PFSK-1 (cell line): ENCODE measurements around the gene PCDH19.

ENCODE experiments used
- FOXP2 ChIP-seq: optimal IDR thresholded peaks from 2 replicates; pipeline ENCODE3; 2011; ENCODE audit warnings: borderline replicate concordance, control low read depth, inconsistent platforms; ENCODE audit not compliant: insufficient read depth; ENCODE audit errors: extremely low read length, extremely low read depth
- POLR2AphosphoS5 ChIP-seq: IDR thresholded peaks from 2 replicates; pipeline ENCODE4 v1.6.1; 2012; ENCODE audit warnings: low read depth, mild to moderate bottlenecking, control low read depth, low read length, moderate library complexity
- SIN3A ChIP-seq: IDR thresholded peaks from 2 replicates; pipeline ENCODE4 v1.6.1; 2012; ENCODE audit warnings: mild to moderate bottlenecking, low read length, moderate library complexity, borderline replicate concordance; ENCODE audit not compliant: insufficient read depth
- TAF1 ChIP-seq: IDR thresholded peaks from 2 replicates; pipeline ENCODE4 v1.6.1; 2012; ENCODE audit warnings: low read length, control low read depth, borderline replicate concordance; ENCODE audit not compliant: insufficient read depth
- TF ChIP-seq, protein P1 (sequence below), 2 experiments: IDR thresholded peaks; 2 replicates each; pipeline versions ENCODE4 v1.6.1 to v1.8.0; 2011 to 2012; ENCODE audit warnings: low read depth in 2 of 2, low read length in 2 of 2, control low read depth in 1 of 2, inconsistent platforms in 1 of 2, mild to moderate bottlenecking in 1 of 2, moderate library complexity in 1 of 2; ENCODE audit not compliant: insufficient read depth in 1 of 2

PCDH19 gene

DNA sequence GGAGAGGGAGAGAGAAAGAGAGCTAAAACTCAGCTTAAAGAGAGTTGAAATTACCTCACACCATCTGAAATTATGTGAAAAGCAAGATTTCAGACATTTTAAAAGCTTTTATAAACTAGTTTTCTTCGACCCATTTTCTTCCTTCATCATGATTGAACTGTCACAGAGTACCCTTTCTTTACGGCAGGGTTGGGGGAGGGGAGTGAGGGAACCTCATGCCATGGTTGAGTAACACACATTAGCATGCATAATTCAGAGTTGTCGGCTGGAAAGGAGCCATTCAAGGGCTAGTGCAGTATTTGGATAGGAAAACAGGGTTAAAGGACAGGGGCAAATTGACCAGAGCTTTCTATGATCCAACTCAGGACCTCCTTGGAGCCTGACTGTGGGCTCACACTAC, 46.2 kb downstream of the PCDH19 start:
- TF ChIP-seq TAF1 = no peak
- no peak for TF ChIP-seq FOXP2
- TF ChIP-seq, protein P1, sequence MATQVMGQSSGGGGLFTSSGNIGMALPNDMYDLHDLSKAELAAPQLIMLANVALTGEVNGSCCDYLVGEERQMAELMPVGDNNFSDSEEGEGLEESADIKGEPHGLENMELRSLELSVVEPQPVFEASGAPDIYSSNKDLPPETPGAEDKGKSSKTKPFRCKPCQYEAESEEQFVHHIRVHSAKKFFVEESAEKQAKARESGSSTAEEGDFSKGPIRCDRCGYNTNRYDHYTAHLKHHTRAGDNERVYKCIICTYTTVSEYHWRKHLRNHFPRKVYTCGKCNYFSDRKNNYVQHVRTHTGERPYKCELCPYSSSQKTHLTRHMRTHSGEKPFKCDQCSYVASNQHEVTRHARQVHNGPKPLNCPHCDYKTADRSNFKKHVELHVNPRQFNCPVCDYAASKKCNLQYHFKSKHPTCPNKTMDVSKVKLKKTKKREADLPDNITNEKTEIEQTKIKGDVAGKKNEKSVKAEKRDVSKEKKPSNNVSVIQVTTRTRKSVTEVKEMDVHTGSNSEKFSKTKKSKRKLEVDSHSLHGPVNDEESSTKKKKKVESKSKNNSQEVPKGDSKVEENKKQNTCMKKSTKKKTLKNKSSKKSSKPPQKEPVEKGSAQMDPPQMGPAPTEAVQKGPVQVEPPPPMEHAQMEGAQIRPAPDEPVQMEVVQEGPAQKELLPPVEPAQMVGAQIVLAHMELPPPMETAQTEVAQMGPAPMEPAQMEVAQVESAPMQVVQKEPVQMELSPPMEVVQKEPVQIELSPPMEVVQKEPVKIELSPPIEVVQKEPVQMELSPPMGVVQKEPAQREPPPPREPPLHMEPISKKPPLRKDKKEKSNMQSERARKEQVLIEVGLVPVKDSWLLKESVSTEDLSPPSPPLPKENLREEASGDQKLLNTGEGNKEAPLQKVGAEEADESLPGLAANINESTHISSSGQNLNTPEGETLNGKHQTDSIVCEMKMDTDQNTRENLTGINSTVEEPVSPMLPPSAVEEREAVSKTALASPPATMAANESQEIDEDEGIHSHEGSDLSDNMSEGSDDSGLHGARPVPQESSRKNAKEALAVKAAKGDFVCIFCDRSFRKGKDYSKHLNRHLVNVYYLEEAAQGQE (IDR thresholded peaks at IDR 0.05; ENCODE audit: insufficient read depth in 1 of 2, low read depth in 2 of 2, low read length in 2 of 2) = no peak
- no peak for TF ChIP-seq POLR2AphosphoS5
- TF ChIP-seq SIN3A = no peak

DNA sequence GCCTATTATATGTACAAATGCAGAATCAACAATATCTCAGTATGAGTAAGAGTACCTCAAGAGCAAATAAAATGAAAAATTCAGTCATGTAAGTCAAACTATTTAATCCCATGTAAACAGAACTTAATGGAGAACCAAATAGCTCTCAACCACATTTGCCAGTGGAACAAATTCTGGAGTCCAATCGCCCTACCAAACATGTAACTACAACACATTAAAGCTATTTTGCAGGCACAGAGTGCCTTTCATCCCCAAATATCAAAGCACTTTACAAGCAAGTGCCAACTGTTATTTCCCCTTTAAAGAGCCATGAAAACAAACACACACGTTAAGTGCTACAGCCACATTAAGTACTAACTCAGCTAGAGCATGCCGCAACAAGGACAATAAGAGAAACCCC, 51.3 kb downstream of the PCDH19 start:
- TF ChIP-seq FOXP2 = no peak
- no peak for TF ChIP-seq TAF1
- TF ChIP-seq SIN3A = no peak
- TF ChIP-seq, protein P1 (IDR thresholded peaks at IDR 0.05; ENCODE audit: insufficient read depth in 1 of 2, low read depth in 2 of 2, low read length in 2 of 2) = no peak
- no peak for TF ChIP-seq POLR2AphosphoS5

DNA sequence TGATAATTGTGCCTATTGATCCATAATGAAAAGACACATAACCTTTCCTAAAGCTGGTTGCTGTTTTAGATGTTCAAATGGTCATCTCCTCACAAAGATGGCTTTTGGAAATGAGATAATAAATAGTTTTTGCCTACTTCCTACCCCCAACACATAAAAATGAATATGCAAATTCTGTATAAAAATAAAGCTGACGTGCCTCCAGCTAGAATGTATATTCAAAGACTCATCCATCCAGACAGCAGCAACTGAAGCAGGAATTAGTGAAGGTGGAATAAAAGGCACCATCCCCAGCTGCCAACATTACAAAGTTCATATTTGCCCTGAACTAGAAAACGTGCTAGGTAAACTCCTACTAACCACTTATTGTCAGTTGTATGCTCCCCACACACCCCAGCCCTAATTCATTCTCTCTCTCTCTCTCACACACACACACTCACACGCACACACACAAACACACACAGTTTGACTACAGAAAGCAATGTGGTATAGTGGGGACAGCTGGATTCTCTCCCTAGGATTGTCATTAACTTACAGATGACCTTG, 53.6 kb downstream of the PCDH19 start:
- no peak for TF ChIP-seq TAF1
- TF ChIP-seq POLR2AphosphoS5 = no peak
- no peak for TF ChIP-seq SIN3A
- TF ChIP-seq FOXP2 = no peak

DNA sequence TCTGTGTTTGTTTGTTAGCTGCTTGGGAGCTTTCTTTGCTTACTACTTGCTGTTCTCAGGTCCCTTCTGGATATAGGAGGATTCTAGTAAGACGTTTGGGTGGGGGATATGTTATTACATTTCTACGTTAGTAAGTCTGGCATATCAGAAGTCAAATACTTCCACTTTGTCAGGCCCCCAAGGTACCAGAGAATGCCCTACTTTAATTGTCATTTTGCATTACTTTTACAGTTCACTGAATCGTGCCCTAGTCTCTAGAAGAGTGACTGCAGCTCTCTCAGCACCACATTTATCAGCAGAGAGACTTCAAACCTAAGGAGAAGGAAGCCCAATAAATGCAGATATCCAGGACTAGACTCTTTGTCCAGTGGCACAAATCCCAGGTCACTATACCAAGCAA, 54.4 kb downstream of the PCDH19 start:
- TF ChIP-seq FOXP2 (no peak), TAF1 (no peak), SIN3A (no peak), POLR2AphosphoS5 (no peak)
- TF ChIP-seq, protein P1 (IDR thresholded peaks at IDR 0.05; ENCODE audit: insufficient read depth in 1 of 2, low read depth in 2 of 2, low read length in 2 of 2) = no peak

DNA sequence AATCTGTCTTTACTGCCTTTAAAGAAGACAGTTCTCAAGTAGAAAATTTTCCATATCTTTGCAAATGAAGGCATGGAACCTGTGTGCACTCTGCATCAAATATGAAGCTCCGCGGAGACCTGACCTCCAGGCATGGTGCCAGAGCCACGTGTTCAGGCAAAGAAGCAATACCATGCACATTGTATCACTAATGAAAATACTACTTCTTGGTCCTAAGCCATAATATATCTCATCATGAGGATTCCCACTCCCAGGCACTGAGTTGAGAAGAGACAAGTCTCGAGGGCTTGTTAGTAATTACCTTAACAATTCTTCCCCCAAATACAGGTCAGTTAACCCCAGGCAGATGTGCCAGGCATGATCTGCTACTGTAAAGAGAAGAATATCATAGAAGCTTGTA, 56.7 kb downstream of the PCDH19 start:
- TF ChIP-seq, protein P1 (IDR thresholded peaks at IDR 0.05; ENCODE audit: insufficient read depth in 1 of 2, low read depth in 2 of 2, low read length in 2 of 2) = no peak
- no peak for TF ChIP-seq SIN3A
- TF ChIP-seq FOXP2 = no peak
- no peak for TF ChIP-seq TAF1
- no peak for TF ChIP-seq POLR2AphosphoS5
